ENCODE measurements around the gene FNDC3A. TPM values are rescaled to one million over a fixed set of nuclear protein-coding genes. Genes with fewer than 3 reads are reported as not detected.

The FNDC3A gene
- total RNA-seq, 3 donors from 2014 or later (not counting 1 experiment from before 2014, with no cell fraction given) = 38.3 to 46.0 (median 41.5) TPM

- 100% methylated on average over 2 of the region's 2 CpGs for WGBS (ENCODE audit: insufficient coverage)
- no peaks in the 10 kb centered on the region for H3K4me1 ChIP-seq (ENCODE audit: control insufficient read depth, insufficient read depth, low read length)
- H3K4me3 Mint-ChIP-seq = no peak overlapping the region
- H3K9me3 ChIP-seq (ENCODE audit: control insufficient read depth, insufficient read depth, low read length) = no peaks in the 10 kb centered on the region
- no peak for TF ChIP-seq CTCF (IDR thresholded peaks at IDR 0.05)
- H3K36me3 Mint-ChIP-seq = no peaks in the 10 kb centered on the region
- DNase-seq = no peak
- H3K27me3 ChIP-seq (ENCODE audit: control insufficient read depth, insufficient read depth, low read length) = no peaks in the 10 kb centered on the region
- H3K27ac ChIP-seq (ENCODE audit: low read length) = no peak overlapping the region
- no peaks in the 10 kb centered on the region for H3K27me3 Mint-ChIP-seq (ENCODE audit: low read depth in 2 of 2)
- ATAC-seq = no peak
- H3K9me3 Mint-ChIP-seq = no peaks in the 10 kb centered on the region
- no peak overlapping the region for H3K4me3 ChIP-seq (ENCODE audit: low read length)
- intact Hi-C loops (cut with micrococcal nuclease) = no loop called here
- no peak overlapping the region for H3K27ac Mint-ChIP-seq
- peaks cover 7 to 13% of the 10 kb centered on the region in 2 donors for H3K4me1 Mint-ChIP-seq
- H3K36me3 ChIP-seq (ENCODE audit: control insufficient read depth, insufficient read depth, low read length) = no peaks in the 10 kb centered on the region
These were observed 69.1 kb downstream of the FNDC3A start for GRCh38 chr13:49044836-49045235.

- DNase-seq (no peak), ATAC-seq (no peak)
These were observed 70.3 kb downstream of the FNDC3A start for GRCh38 chr13:49046002-49046401.

GRCh38 chr13:49046519-49046918 lies 70.8 kb downstream of the FNDC3A start:
- Mint-ChIP-seq H3K36me3 (no peaks in the 10 kb centered on the region), H3K27ac (no peak overlapping the region), H3K4me1 (peaks cover 11 to 24% of the 10 kb centered on the region in 2 donors), H3K9me3 (no peaks in the 10 kb centered on the region), H3K4me3 (no peak overlapping the region), H3K27me3 (ENCODE audit: low read depth in 2 of 2) (no peaks in the 10 kb centered on the region)
- no peak for TF ChIP-seq CTCF (IDR thresholded peaks at IDR 0.05)
- no peak for ATAC-seq
- no peaks in the 10 kb centered on the region for H3K36me3 ChIP-seq (ENCODE audit: control insufficient read depth, insufficient read depth, low read length)
- DNase-seq = no peak
- H3K27me3 ChIP-seq (ENCODE audit: control insufficient read depth, insufficient read depth, low read length) = no peaks in the 10 kb centered on the region
- no peak overlapping the region for H3K27ac ChIP-seq (ENCODE audit: low read length)
- intact Hi-C loops (cut with micrococcal nuclease) = no loop called here
- no peaks in the 10 kb centered on the region for H3K9me3 ChIP-seq (ENCODE audit: control insufficient read depth, insufficient read depth, low read length)
- no peaks in the 10 kb centered on the region for H3K4me1 ChIP-seq (ENCODE audit: control insufficient read depth, insufficient read depth, low read length)
- H3K4me3 ChIP-seq (ENCODE audit: low read length) = no peak overlapping the region
- whole genome bisulfite sequencing (ENCODE audit: insufficient coverage) = 100% methylated on average over 1 of the region's 2 CpGs

More at GRCh38 chr13:49046002-49046401, 70.3 kb downstream of the FNDC3A start:
- Histone ChIP-seq H3K27me3 (ENCODE audit: control insufficient read depth, insufficient read depth, low read length) (no peaks in the 10 kb centered on the region), H3K27ac (ENCODE audit: low read length) (no peak overlapping the region), H3K4me3 (ENCODE audit: low read length) (no peak overlapping the region), H3K9me3 (ENCODE audit: control insufficient read depth, insufficient read depth, low read length) (no peaks in the 10 kb centered on the region), H3K4me1 (ENCODE audit: control insufficient read depth, insufficient read depth, low read length) (no peaks in the 10 kb centered on the region), H3K36me3 (ENCODE audit: control insufficient read depth, insufficient read depth, low read length) (no peaks in the 10 kb centered on the region)
- WGBS (ENCODE audit: insufficient coverage) = 82% methylated on average over 2 of the region's 2 CpGs
- intact Hi-C loops (cut with micrococcal nuclease) = no loop called here
- Mint-ChIP-seq H3K27me3 (ENCODE audit: low read depth in 2 of 2) (no peaks in the 10 kb centered on the region), H3K4me3 (no peak overlapping the region), H3K9me3 (no peaks in the 10 kb centered on the region), H3K36me3 (no peaks in the 10 kb centered on the region), H3K4me1 (peaks cover 8 to 22% of the 10 kb centered on the region in 2 donors), H3K27ac (no peak overlapping the region)
- TF ChIP-seq CTCF (IDR thresholded peaks at IDR 0.05) = no peak

- H3K27ac ChIP-seq (ENCODE audit: low read length) = no peak overlapping the region
- H3K4me3 ChIP-seq (ENCODE audit: low read length) = no peak overlapping the region
- Mint-ChIP-seq H3K4me3 (no peak overlapping the region), H3K9me3 (no peaks in the 10 kb centered on the region), H3K27me3 (ENCODE audit: low read depth in 2 of 2) (no peaks in the 10 kb centered on the region), H3K4me1 (peaks cover 17 to 31% of the 10 kb centered on the region in 2 donors), H3K27ac (no peak overlapping the region), H3K36me3 (no peaks in the 10 kb centered on the region)
- no peaks in the 10 kb centered on the region for H3K27me3 ChIP-seq (ENCODE audit: control insufficient read depth, insufficient read depth, low read length)
- H3K36me3 ChIP-seq (ENCODE audit: control insufficient read depth, insufficient read depth, low read length) = no peaks in the 10 kb centered on the region
- intact Hi-C loops (cut with micrococcal nuclease) = no loop called here
- over 99% methylated on average over 6 of the region's 6 CpGs for WGBS (ENCODE audit: insufficient coverage)
- TF ChIP-seq CTCF (IDR thresholded peaks at IDR 0.05) = no peak
- no peak for DNase-seq
- ATAC-seq = no peak
- no peaks in the 10 kb centered on the region for H3K4me1 ChIP-seq (ENCODE audit: control insufficient read depth, insufficient read depth, low read length)
- no peaks in the 10 kb centered on the region for H3K9me3 ChIP-seq (ENCODE audit: control insufficient read depth, insufficient read depth, low read length)
These were observed 77.1 kb downstream of the FNDC3A start for GRCh38 chr13:49052813-49053212.

Measured in natural killer cell (primary cell).